DOHH2 (cell line): ENCODE results near the gene SPACDR.
"Not testable (repeated sequence)": the region's sequence is repeated elsewhere in the genome, so short reads cannot be mapped to it uniquely, and the experiment has no call there.

Experiments
- EZH2phosphoT487 ChIP-seq: fragments of 200-600 bp; sonication (generic); IDR thresholded peaks from 2 replicates; pipeline ENCODE4 v1.6.1; 2017; ENCODE audit warnings: borderline replicate concordance, mild to moderate bottlenecking, antibody characterized with exemption, low read length, moderate library complexity, mixed read lengths
- TF ChIP-seq, protein P1 (sequence below): fragments of 200-600 bp; sonication (generic); IDR thresholded peaks from one replicate; pipeline ENCODE4 v1.5.1; 2014; ENCODE audit warnings: antibody characterized with exemption, mild to moderate bottlenecking, low read depth, low read length; ENCODE audit not compliant: poor library complexity, severe bottlenecking

DNA sequence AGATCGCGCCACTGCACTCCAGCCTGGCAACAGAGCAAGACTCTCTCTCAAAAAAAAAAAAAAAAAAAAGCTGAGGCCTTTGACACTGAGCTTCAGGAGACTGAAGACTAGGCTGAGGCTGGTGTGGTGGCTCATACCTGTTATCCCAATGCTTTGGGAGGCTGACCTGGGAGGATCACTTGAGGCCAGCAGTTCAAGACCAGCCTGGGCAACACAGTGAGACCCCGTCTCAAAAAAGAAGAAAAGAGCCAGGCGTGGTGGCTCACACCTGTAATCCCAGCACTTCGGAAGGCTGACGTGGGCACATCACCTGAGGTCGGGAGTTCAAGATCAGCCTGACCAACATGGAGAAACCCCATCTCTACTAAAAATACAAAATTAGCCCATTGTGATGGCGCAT lies 16.7 kb downstream of the SPACDR start:
- TF ChIP-seq, protein P1, sequence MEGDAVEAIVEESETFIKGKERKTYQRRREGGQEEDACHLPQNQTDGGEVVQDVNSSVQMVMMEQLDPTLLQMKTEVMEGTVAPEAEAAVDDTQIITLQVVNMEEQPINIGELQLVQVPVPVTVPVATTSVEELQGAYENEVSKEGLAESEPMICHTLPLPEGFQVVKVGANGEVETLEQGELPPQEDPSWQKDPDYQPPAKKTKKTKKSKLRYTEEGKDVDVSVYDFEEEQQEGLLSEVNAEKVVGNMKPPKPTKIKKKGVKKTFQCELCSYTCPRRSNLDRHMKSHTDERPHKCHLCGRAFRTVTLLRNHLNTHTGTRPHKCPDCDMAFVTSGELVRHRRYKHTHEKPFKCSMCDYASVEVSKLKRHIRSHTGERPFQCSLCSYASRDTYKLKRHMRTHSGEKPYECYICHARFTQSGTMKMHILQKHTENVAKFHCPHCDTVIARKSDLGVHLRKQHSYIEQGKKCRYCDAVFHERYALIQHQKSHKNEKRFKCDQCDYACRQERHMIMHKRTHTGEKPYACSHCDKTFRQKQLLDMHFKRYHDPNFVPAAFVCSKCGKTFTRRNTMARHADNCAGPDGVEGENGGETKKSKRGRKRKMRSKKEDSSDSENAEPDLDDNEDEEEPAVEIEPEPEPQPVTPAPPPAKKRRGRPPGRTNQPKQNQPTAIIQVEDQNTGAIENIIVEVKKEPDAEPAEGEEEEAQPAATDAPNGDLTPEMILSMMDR: not testable (repeated sequence)
- TF ChIP-seq EZH2phosphoT487: not testable (repeated sequence)
